Fibroblast of lung (primary cell): ENCODE results near the gene NAV3. TPM values are rescaled to one million over a fixed set of nuclear protein-coding genes. Genes with fewer than 3 reads are reported as not detected.
A peak's percentile ranks its signal among the peaks of the same experiment; 100 is the strongest.

Source experiments
- DNase-seq, 2 donors: peaks; one replicate each; pipeline versions ENCODE4 v3.0.0 to v3.0.0-alpha.2; 2010; ENCODE audit warnings: low read depth in 2 of 2
- H2AFZ ChIP-seq: 2 replicates; pipeline ENCODE4 v1.5.1; 2012; ENCODE audit warnings: low read length, control low read depth, inconsistent platforms
- H3K27ac ChIP-seq: 2 replicates; pipeline ENCODE4 v1.5.1; 2011; ENCODE audit warnings: low read length, control low read depth; ENCODE audit not compliant: insufficient read depth
- H3K27me3 ChIP-seq: 2 replicates; pipeline ENCODE4 v1.5.1; 2011; ENCODE audit warnings: mild to moderate bottlenecking, low read length; ENCODE audit not compliant: control insufficient read depth, insufficient read depth
- H3K36me3 ChIP-seq: 2 replicates; pipeline ENCODE4 v1.5.1; 2011; ENCODE audit warnings: low read length; ENCODE audit not compliant: control insufficient read depth, insufficient read depth
- H3K4me1 ChIP-seq: 2 replicates; pipeline ENCODE4 v1.5.1; 2011; ENCODE audit warnings: low read length; ENCODE audit not compliant: control insufficient read depth, insufficient read depth; ENCODE audit errors: extremely low read depth
- H3K4me2 ChIP-seq: 2 replicates; pipeline ENCODE4 v1.5.1; 2011; ENCODE audit warnings: low read length, control low read depth; ENCODE audit not compliant: insufficient read depth; ENCODE audit errors: extremely low read depth
- H3K4me3 ChIP-seq, 4 experiments: fragments of 200-600 bp in 1 of 4; sonication (generic) in 1 of 4; replicated peaks in 1 of 4; 2 replicates each; pipeline ENCODE4 v1.5.1; 2011 to 2016; ENCODE audit warnings: low read length in 4 of 4, low read depth in 3 of 4, mild to moderate bottlenecking in 3 of 4, control low read depth in 2 of 4, inconsistent platforms in 1 of 4, mixed read lengths in 1 of 4; ENCODE audit not compliant: insufficient read depth in 1 of 4; ENCODE audit errors: control extremely low read depth in 1 of 4
- H3K79me2 ChIP-seq: 2 replicates; pipeline ENCODE4 v1.5.1; 2012; ENCODE audit warnings: mild to moderate bottlenecking, low read length, inconsistent platforms; ENCODE audit not compliant: control insufficient read depth, insufficient read depth
- H3K9ac ChIP-seq: 2 replicates; pipeline ENCODE4 v1.5.1; 2011; ENCODE audit warnings: mild to moderate bottlenecking, low read length, control low read depth; ENCODE audit not compliant: insufficient read depth
- H3K9me3 ChIP-seq: 2 replicates; pipeline ENCODE4 v1.5.1; 2012; ENCODE audit warnings: low read depth, low read length; ENCODE audit not compliant: control insufficient read depth, insufficient read depth
- H4K20me1 ChIP-seq: 2 replicates; pipeline ENCODE4 v1.5.1; 2011; ENCODE audit warnings: low read length; ENCODE audit not compliant: control insufficient read depth, insufficient read depth; ENCODE audit errors: extremely low read depth
- EZH2 ChIP-seq: IDR thresholded peaks from 2 replicates; pipeline ENCODE4 v1.5.1; 2012; ENCODE audit warnings: low read length, control low read depth, mild to moderate bottlenecking; ENCODE audit errors: missing control alignments
- polyA plus RNA-seq, 2 donors: library from polyadenylated mRNA; depleted of rRNA in 1 of 2; stranded (reverse) in 1 of 2; unstranded in 1 of 2; fragments of >200 nt; gene quantifications; 2 replicates each; pipeline ENCODE4 v1.2.1, GENCODE V29; 2011 to 2012; ENCODE audit warnings: missing spikeins in 1 of 2
- total RNA-seq: library from RNA; depleted of rRNA; stranded (reverse); fragments of >200 nt; gene quantifications from 2 replicates; pipeline ENCODE4 v1.2.1, GENCODE V29; 2014
- TF ChIP-seq, protein P1 (sequence below), 2 donors: IDR thresholded peaks in 1 of 2; conservative IDR thresholded peaks in 1 of 2; 1 replicate in 1 of 2; 2 replicates in 1 of 2; pipeline ENCODE4 v1.5.1; 2011 to 2012; ENCODE audit warnings: low read length in 2 of 2, control low read depth in 1 of 2, inconsistent platforms in 1 of 2, low read depth in 1 of 2, mild to moderate bottlenecking in 1 of 2

Gene NAV3
- total and polyA plus RNA-seq, 2 donors (not counting 1 experiment from before 2014, with no cell fraction given), result 30.8 to 60.6 TPM

DNA sequence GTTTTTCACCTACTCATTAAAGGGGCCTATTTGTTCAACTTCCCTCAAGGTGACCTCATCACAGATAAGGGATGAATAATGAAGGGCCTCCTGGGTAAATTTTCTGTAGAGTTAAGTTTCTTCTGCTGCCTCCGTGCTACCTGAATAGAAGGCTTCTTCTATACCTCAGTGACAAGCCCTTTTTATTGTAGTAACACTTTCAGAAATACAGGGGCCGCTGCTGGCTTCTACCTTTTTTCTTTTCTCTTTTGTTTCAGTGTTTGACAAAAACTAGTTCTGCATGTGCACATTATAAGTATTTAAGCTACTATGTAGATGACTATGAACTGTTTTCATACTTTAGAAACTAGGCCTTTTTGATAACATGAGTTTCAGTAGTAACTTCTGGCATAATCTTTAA lies 207.0 kb downstream of the NAV3 start:
- H3K4me1 ChIP-seq, result no peaks in the 10 kb centered on the region
- no peaks in the 10 kb centered on the region for H3K27me3 ChIP-seq
- H3K36me3 ChIP-seq, result peaks cover 4% of the 10 kb centered on the region
- no peak overlapping the region for H2AFZ ChIP-seq
- no peaks in the 10 kb centered on the region for H3K9me3 ChIP-seq
- no peak for TF ChIP-seq EZH2
- TF ChIP-seq, protein P1, sequence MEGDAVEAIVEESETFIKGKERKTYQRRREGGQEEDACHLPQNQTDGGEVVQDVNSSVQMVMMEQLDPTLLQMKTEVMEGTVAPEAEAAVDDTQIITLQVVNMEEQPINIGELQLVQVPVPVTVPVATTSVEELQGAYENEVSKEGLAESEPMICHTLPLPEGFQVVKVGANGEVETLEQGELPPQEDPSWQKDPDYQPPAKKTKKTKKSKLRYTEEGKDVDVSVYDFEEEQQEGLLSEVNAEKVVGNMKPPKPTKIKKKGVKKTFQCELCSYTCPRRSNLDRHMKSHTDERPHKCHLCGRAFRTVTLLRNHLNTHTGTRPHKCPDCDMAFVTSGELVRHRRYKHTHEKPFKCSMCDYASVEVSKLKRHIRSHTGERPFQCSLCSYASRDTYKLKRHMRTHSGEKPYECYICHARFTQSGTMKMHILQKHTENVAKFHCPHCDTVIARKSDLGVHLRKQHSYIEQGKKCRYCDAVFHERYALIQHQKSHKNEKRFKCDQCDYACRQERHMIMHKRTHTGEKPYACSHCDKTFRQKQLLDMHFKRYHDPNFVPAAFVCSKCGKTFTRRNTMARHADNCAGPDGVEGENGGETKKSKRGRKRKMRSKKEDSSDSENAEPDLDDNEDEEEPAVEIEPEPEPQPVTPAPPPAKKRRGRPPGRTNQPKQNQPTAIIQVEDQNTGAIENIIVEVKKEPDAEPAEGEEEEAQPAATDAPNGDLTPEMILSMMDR (conservative IDR thresholded peaks at IDR 0.05 in 1 of 2, IDR thresholded peaks at IDR 0.05 in 1 of 2; ENCODE audit: low read depth in 1 of 2, low read length in 2 of 2), result no peak
- H4K20me1 ChIP-seq, result no peaks in the 10 kb centered on the region
- peak in 1 of 2 donors; percentile 14 for DNase-seq
- H3K4me3 ChIP-seq, result no peak overlapping the region
- H3K79me2 ChIP-seq, result peaks cover 10% of the 10 kb centered on the region
- H3K9ac ChIP-seq, result no peak overlapping the region
- H3K27ac ChIP-seq, result no peak overlapping the region
- H3K4me2 ChIP-seq, result no peak overlapping the region

DNA sequence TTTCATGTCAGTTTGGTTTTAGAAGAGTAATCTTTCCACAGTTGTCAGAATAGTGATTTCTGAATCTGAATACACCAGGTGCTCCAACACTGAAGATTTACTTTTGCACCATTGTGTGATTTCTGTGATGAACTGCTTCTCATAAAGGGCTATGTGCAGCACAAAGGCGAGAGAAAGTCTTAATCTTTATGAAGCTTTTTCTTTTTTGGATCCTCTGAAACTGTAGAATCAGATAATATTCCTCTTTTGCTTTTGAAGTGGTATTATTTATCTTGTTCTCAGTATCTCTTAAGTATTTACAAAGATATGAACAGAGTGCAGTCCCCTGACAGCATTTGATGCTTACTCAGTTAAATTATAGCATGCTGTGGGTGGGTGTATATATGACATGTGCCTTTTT lies 207.8 kb downstream of the NAV3 start:
- H3K36me3 ChIP-seq, result peaks cover 4% of the 10 kb centered on the region
- H3K79me2 ChIP-seq, result peaks cover 10% of the 10 kb centered on the region
- no peaks in the 10 kb centered on the region for H3K9me3 ChIP-seq
- TF ChIP-seq EZH2, result no peak
- TF ChIP-seq, protein P1 (conservative IDR thresholded peaks at IDR 0.05 in 1 of 2, IDR thresholded peaks at IDR 0.05 in 1 of 2; ENCODE audit: low read depth in 1 of 2, low read length in 2 of 2), result no peak
- no peaks in the 10 kb centered on the region for H4K20me1 ChIP-seq
- no peak overlapping the region for H3K27ac ChIP-seq
- H3K4me3 ChIP-seq, result peak overlapping the region in 1 of 4 experiments; percentile 1
- no peak for DNase-seq
- H2AFZ ChIP-seq, result no peak overlapping the region
- no peaks in the 10 kb centered on the region for H3K4me1 ChIP-seq
- no peak overlapping the region for H3K9ac ChIP-seq
- no peak overlapping the region for H3K4me2 ChIP-seq
- no peaks in the 10 kb centered on the region for H3K27me3 ChIP-seq

DNA sequence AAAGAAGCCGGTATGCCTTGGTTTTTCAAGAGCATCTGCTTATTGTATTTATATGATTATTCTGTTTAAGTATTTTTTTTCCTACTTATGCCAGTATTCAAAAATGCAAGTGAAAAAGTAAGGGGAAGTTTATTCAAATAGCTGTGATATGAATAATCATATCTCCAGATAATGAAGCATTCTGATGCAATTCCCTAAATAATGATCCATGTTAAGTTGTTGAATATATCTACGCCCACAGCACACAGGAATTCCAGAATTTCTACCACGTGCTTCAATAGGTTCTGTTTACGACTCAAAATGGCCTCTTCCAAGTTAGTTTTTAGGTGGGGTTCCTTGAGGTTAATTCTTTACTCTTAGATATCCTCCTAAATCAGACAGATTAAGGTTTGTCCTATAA lies 208.3 kb downstream of the NAV3 start:
- Histone ChIP-seq H3K36me3 (peaks cover 4% of the 10 kb centered on the region), H3K79me2 (peaks cover 10% of the 10 kb centered on the region), H3K9me3 (no peaks in the 10 kb centered on the region), H3K4me3 (no peak overlapping the region), H3K4me1 (no peaks in the 10 kb centered on the region), H3K4me2 (no peak overlapping the region), H3K9ac (no peak overlapping the region), H3K27me3 (no peaks in the 10 kb centered on the region), H2AFZ (no peak overlapping the region), H4K20me1 (no peaks in the 10 kb centered on the region), H3K27ac (no peak overlapping the region)
- no peak for TF ChIP-seq EZH2
- TF ChIP-seq, protein P1 (conservative IDR thresholded peaks at IDR 0.05 in 1 of 2, IDR thresholded peaks at IDR 0.05 in 1 of 2; ENCODE audit: low read depth in 1 of 2, low read length in 2 of 2), result no peak
- DNase-seq, result peak in 1 of 2 donors; percentile 58
